Esophagus squamous epithelium (tissue), 5 donors: ENCODE data around the gene CHTF8. TPM values are rescaled to one million over a fixed set of nuclear protein-coding genes. Genes with fewer than 3 reads are reported as not detected.

Experiments
- DNase-seq: peaks from one replicate; lab custom pipeline; 2025; lab: John Stamatoyannopoulos, UW
- H3K27ac ChIP-seq, 4 donors: fragments of 200-600 bp; sonication (generic); one replicate each; pipeline ENCODE4 v1.5.1; 2016 to 2019; ENCODE audit warnings: mild to moderate bottlenecking in 1 of 4
- H3K27me3 ChIP-seq, 4 donors: fragments of 200-600 bp; sonication (generic); 1 replicate in 3 of 4; 2 replicates in 1 of 4; pipeline versions ENCODE4 v1.5.1 to v1.6.0; 2017 to 2021; ENCODE audit warnings: antibody characterized with exemption in 1 of 4
- H3K36me3 ChIP-seq, 3 donors: fragments of 200-600 bp; sonication (generic); one replicate each; pipeline ENCODE4 v1.5.1; 2016 to 2019
- H3K4me1 ChIP-seq, 3 donors: fragments of 200-600 bp; sonication (generic); one replicate each; pipeline ENCODE4 v1.5.1; 2017 to 2019
- H3K4me3 ChIP-seq, 4 donors: fragments of 200-600 bp; sonication (generic); 1 replicate in 3 of 4; 2 replicates in 1 of 4; pipeline ENCODE4 v1.5.1; 2016 to 2019; ENCODE audit warnings: mild to moderate bottlenecking in 2 of 4, moderate library complexity in 1 of 4
- H3K9me3 ChIP-seq, 3 donors: fragments of 200-600 bp; sonication (generic); one replicate each; pipeline ENCODE4 v1.5.1; 2016 to 2019
- POLR2A ChIP-seq, 4 donors: fragments of 450-650 bp; IDR thresholded peaks; one replicate each; pipeline ENCODE4 v1.6.1; 2017; ENCODE audit warnings: antibody characterized with exemption in 4 of 4, mild to moderate bottlenecking in 4 of 4, moderate library complexity in 3 of 4
- WGBS, 2 donors: methylation state at CpG; one replicate each; pipeline ENCODE4 v1.1.5; 2018; 5-methylcytosine and 5-hydroxymethylcytosine counted together
- intact Hi-C: fragments of 100-400 bp; cut with DNase I; formaldehyde crosslinking; loops from one replicate; pipeline ENCODE4 v1.15.0; 2022
- total RNA-seq, 4 donors: library from RNA; depleted of rRNA; stranded (reverse); fragments of >200 nt; gene quantifications; one replicate each; pipeline ENCODE4 v1.1.0, GENCODE V29; 2016
- TF ChIP-seq, protein P1 (sequence below), 6 experiments: fragments of 450-650 bp in 4 of 6; fragments of 200-600 bp in 2 of 6; sonication (generic) in 2 of 6; IDR thresholded peaks; one replicate each; pipeline ENCODE4 v1.5.1; 2016 to 2019; ENCODE audit warnings: antibody characterized with exemption in 6 of 6, mild to moderate bottlenecking in 4 of 6, moderate library complexity in 4 of 6
- donor health status: DM: yes; HTN: yes; CAD: no.

Gene CHTF8
- total RNA-seq, 4 donors from 2014 or later: 51.2 to 83.4 (median 63.4) TPM

DNA sequence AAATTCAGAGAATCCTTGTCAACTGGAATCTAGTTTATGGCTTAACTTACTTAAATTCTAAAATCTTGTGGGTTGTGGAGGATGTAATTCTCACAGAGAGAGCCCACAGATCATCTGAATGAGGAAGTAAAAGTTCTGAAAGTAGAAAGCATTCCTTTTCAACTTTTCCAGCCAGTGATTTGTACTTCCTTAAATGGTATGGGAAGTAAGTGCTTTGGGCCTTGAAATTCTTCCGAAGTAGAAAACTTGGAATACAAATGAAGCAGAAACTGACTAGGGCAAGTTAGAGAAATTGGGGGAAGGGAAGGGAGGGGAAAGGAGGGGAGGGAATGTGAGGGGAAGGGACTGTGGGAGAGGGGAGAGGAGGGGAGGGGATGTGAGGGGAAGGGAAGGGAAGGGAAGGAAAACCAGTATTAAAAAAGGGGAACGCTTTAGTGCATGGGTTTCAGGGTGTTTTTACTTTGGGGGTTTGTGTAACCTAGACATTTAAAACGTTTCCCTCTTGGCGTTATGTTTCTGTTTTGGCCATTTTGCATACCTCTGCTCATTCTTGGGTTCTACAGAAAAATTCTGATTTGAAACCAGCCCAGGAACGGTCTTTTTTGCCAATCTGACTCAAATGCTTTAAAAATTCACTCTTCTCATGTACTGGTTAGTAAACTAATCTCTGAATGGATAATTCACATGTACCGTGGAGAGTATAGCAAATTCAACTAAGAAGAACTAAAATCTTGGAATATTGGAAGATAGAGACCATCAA lies 39.1 kb upstream of the CHTF8 start:
- WGBS, 2 donors: 45 to 50% methylated on average over 6 of the region's 6 CpGs
- intact Hi-C loops: no loop called here
- TF ChIP-seq, protein P1, sequence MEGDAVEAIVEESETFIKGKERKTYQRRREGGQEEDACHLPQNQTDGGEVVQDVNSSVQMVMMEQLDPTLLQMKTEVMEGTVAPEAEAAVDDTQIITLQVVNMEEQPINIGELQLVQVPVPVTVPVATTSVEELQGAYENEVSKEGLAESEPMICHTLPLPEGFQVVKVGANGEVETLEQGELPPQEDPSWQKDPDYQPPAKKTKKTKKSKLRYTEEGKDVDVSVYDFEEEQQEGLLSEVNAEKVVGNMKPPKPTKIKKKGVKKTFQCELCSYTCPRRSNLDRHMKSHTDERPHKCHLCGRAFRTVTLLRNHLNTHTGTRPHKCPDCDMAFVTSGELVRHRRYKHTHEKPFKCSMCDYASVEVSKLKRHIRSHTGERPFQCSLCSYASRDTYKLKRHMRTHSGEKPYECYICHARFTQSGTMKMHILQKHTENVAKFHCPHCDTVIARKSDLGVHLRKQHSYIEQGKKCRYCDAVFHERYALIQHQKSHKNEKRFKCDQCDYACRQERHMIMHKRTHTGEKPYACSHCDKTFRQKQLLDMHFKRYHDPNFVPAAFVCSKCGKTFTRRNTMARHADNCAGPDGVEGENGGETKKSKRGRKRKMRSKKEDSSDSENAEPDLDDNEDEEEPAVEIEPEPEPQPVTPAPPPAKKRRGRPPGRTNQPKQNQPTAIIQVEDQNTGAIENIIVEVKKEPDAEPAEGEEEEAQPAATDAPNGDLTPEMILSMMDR (IDR thresholded peaks at IDR 0.05): no peak
- no peak for TF ChIP-seq POLR2A (IDR thresholded peaks at IDR 0.05)
- Histone ChIP-seq H3K4me1 (peaks cover 9 to 50% (median 21%) of the 10 kb centered on the region in 3 donors), H3K4me3 (no peak overlapping the region), H3K27ac (peak overlapping the region; percentile 76 to 90 (median 83)), H3K9me3 (no peaks in the 10 kb centered on the region), H3K27me3 (no peaks in the 10 kb centered on the region), H3K36me3 (peaks cover 0 to 32% (median 0%) of the 10 kb centered on the region in 3 donors)
- no peak for DNase-seq

DNA sequence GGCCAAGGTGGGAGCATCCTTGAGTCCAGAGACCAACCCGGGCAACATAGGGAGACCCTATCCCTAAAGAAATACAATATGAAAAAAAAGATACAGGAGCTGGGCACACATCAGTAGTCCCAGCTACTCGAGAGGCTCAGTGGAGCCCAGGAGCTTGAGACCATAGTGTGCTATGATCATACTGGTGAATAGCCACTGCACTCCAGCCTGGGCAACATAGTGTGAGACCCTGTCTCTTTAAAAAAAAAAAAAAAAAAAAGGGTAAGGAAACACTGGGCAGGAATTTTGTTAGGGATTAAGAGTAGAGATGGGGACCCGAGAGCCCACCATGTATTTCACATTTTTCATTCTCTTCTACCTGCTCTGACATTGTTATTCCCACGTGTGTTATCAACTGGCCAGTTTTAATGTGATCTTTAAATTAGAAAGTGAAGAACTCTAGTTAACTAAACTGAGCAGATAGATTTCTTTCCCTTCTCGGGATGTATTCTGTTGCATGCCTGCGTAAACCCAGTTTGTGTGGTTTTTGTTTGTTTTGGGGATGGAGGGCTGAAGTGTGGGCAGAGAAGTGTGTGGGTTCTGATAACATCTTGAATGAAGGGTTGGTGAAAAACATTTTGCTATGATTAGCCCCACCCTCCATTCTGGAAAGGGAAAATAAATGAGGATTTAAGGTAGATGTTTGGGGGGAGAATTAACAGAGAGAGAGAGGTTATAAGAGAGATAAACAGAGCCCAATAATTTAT lies 37.4 kb upstream of the CHTF8 start:
- Histone ChIP-seq H3K27ac (peak overlapping the region in 3 of 4 donors; percentile 82 to 90 (median 84)), H3K9me3 (no peaks in the 10 kb centered on the region), H3K4me3 (no peak overlapping the region), H3K36me3 (peaks cover 0 to 50% (median 8%) of the 10 kb centered on the region in 3 donors), H3K4me1 (peaks cover 9 to 52% (median 20%) of the 10 kb centered on the region in 3 donors), H3K27me3 (no peaks in the 10 kb centered on the region)
- TF ChIP-seq, protein P1 (IDR thresholded peaks at IDR 0.05): no peak
- TF ChIP-seq POLR2A (IDR thresholded peaks at IDR 0.05): no peak
- intact Hi-C loops: no loop called here
- WGBS, 2 donors: 82 to 84% methylated on average over 6 of the region's 6 CpGs
- no peak for DNase-seq

DNA sequence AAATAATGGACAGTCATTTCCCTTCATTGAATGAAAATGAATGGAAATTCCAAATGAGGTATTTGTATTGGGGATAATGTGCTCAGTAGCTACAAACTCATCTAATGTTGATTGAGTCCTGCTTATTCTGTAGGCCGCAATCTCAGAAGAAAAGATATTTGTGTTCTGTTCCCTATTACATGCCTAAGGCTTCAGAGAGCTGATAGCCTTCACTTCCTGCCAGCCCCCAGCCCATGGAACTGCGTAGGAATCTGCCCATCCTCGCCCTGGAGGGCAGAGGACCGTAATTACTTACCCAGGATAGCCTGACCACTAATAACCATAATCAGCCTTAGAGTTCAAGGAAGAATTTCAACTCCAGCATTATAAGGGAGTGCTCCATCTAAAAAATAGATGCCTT lies 36.7 kb upstream of the CHTF8 start:
- Histone ChIP-seq H3K4me1 (peaks cover 9 to 44% (median 14%) of the 10 kb centered on the region in 3 donors), H3K27me3 (no peaks in the 10 kb centered on the region), H3K27ac (no peak overlapping the region), H3K9me3 (no peaks in the 10 kb centered on the region), H3K36me3 (peaks cover 0 to 57% (median 11%) of the 10 kb centered on the region in 3 donors), H3K4me3 (no peak overlapping the region)
- intact Hi-C loops: no loop called here
- WGBS, 2 donors: 90 to 100% methylated on average over 1 to 4 of the region's 4 CpGs
- TF ChIP-seq, protein P1 (IDR thresholded peaks at IDR 0.05): no peak
- no peak for TF ChIP-seq POLR2A (IDR thresholded peaks at IDR 0.05)
- no peak for DNase-seq

DNA sequence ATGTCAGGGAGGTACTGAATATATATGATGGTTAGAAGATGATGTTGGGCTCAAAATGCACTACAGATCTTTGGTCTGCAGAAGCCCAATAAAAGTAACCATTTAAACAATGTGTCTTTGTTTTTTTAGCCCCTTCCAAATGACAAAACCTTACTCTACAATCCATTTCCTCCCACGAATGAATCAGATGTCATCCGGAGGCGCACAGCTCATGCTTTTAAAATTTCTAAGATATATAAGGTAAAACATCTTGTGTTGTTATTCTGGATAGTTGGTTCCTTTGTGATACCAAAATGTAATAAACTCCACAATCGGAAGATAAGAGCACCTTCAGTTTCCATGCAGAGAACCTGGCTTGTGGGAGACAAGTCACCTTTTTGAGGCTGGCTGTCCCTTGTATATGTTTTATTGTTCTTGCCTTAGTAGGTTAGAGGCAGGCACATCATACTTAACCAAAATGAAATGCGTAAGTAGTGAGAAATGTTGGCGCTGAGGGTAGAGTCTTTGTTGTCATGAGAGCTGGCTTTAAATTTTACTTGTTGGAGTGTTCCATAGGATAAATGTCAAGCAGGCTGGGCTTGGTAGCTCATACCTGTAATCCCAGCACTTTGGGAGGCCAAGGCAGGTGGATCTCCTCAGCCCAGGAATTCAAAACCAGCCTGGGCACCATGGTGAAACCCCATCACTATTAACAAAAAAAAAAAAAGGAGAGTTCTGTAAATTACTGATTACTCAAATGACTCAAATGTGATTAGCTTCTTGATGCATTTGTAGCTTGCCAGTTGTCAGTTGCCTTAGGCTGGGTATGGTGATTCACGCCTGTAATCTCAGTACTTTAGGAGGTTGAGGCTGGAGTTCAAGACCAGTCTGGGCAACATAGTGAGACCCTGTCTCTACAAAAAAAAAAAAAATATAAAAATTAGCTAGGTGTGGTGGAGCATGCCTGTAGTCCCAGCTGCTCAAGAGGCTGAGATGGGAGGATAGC lies 34.9 kb upstream of the CHTF8 start:
- whole genome bisulfite sequencing, 2 donors: 71 to 72% methylated on average over 7 of the region's 7 CpGs

More for the DNA sequence above, 34.9 kb upstream of the CHTF8 start:
- peaks cover 0 to 26% (median 3%) of the 10 kb centered on the region in 3 donors for H3K4me1 ChIP-seq
- H3K27me3 ChIP-seq: no peaks in the 10 kb centered on the region
- no peaks in the 10 kb centered on the region for H3K9me3 ChIP-seq
- no peak for TF ChIP-seq POLR2A (IDR thresholded peaks at IDR 0.05)
- TF ChIP-seq, protein P1 (IDR thresholded peaks at IDR 0.05): no peak
- H3K4me3 ChIP-seq: no peak overlapping the region
- intact Hi-C loops: no loop called here
- DNase-seq: no peak
- no peak overlapping the region for H3K27ac ChIP-seq
- H3K36me3 ChIP-seq: peaks cover 0 to 75% (median 11%) of the 10 kb centered on the region in 3 donors
